Neural crest cell (in vitro differentiated cells): ENCODE data around the gene CCDC7. TPM values are rescaled to one million over a fixed set of nuclear protein-coding genes. Genes with fewer than 3 reads are reported as not detected.

Source experiments
- DNase-seq: peaks from one replicate; pipeline ENCODE4 v3.0.0; 2021; ENCODE audit warnings: low read depth, mixed read lengths, low spot score
- H3K27ac Mint-ChIP-seq: one replicate; pipeline ENCODE4 v1.8.0; 2021; ENCODE audit warnings: mild to moderate bottlenecking, mixed read lengths; ENCODE audit not compliant: unreplicated experiment
- H3K27me3 Mint-ChIP-seq: 2 replicates; pipeline ENCODE4 v1.8.0; 2021; ENCODE audit warnings: low read depth, mild to moderate bottlenecking, mixed read lengths
- H3K36me3 Mint-ChIP-seq: 2 replicates; pipeline ENCODE4 v1.8.0; 2021; ENCODE audit warnings: low read depth, mild to moderate bottlenecking, mixed read lengths
- H3K4me1 Mint-ChIP-seq: 2 replicates; pipeline ENCODE4 v1.8.0; 2021; ENCODE audit warnings: mixed read lengths
- H3K4me3 Mint-ChIP-seq: one replicate; pipeline ENCODE4 v1.8.0; 2021; ENCODE audit warnings: mild to moderate bottlenecking, mixed read lengths
- H3K9me3 Mint-ChIP-seq: 2 replicates; pipeline ENCODE4 v1.8.0; 2021; ENCODE audit warnings: mixed read lengths
- total RNA-seq: library from RNA; stranded (reverse); gene quantifications from 2 replicates; pipeline ENCODE4 v1.2.1, GENCODE V29; 2021
- TF ChIP-seq, protein P1 (sequence below): fragments of 200-600 bp; sonication (generic); conservative IDR thresholded peaks from 2 replicates; pipeline ENCODE4 v1.5.0; 2021; ENCODE audit warnings: antibody characterized with exemption, mild to moderate bottlenecking

The CCDC7 gene
- total RNA-seq, 1 donor from 2014 or later, result 5.2 TPM

DNA sequence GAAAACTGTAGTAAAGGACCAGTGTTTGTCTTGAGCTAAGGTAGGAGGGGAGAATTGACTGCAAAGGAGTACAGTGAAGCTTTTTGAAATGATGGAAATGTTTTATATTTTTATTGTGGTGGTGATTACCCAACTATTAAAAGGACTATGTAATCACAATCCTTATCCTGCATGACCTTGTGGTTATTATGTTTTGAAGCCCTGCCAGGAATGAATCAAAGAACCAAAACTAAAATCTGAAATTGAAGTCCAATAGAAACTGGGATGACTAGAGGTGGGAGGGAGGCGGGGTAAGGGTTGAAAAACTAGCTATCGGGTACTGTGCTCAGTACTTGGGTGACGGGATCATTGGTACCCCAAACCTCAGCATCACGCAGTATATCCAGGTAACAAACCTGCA, 8.2 kb downstream of the CCDC7 start:
- Mint-ChIP-seq H3K4me1 (no peaks in the 10 kb centered on the region), H3K27me3 (no peaks in the 10 kb centered on the region), H3K9me3 (no peaks in the 10 kb centered on the region), H3K36me3 (no peaks in the 10 kb centered on the region), H3K27ac (no peak overlapping the region), H3K4me3 (no peak overlapping the region)
- no peak for DNase-seq
- TF ChIP-seq, protein P1, sequence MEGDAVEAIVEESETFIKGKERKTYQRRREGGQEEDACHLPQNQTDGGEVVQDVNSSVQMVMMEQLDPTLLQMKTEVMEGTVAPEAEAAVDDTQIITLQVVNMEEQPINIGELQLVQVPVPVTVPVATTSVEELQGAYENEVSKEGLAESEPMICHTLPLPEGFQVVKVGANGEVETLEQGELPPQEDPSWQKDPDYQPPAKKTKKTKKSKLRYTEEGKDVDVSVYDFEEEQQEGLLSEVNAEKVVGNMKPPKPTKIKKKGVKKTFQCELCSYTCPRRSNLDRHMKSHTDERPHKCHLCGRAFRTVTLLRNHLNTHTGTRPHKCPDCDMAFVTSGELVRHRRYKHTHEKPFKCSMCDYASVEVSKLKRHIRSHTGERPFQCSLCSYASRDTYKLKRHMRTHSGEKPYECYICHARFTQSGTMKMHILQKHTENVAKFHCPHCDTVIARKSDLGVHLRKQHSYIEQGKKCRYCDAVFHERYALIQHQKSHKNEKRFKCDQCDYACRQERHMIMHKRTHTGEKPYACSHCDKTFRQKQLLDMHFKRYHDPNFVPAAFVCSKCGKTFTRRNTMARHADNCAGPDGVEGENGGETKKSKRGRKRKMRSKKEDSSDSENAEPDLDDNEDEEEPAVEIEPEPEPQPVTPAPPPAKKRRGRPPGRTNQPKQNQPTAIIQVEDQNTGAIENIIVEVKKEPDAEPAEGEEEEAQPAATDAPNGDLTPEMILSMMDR, result no peak

GRCh38 chr10:32459051-32459698, 13.2 kb downstream of the CCDC7 start:
- TF ChIP-seq, protein P1, result no peak
- DNase-seq, result no peak
- H3K27ac Mint-ChIP-seq, result no peak overlapping the region
- H3K4me1 Mint-ChIP-seq, result no peaks in the 10 kb centered on the region
- no peaks in the 10 kb centered on the region for H3K9me3 Mint-ChIP-seq
- no peaks in the 10 kb centered on the region for H3K36me3 Mint-ChIP-seq
- no peaks in the 10 kb centered on the region for H3K27me3 Mint-ChIP-seq
- H3K4me3 Mint-ChIP-seq, result no peak overlapping the region

DNA sequence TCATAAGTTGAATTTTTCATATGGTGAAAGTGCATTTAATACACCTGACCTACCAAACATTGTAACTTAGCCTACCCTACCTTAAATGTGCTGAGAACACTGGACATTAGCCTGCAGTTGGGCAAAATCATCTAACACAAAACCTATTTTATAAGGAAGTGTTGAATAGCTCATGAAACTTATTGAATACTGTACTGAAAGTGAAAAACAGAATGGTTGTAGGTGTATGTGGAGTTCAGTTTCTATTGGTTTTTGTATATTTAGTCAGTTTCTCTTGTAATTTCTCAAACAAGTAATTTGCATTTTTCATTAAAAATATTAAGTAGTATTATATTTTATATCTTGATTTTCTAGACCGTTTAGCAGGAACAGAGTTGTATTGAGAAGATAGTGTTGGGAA, 15.3 kb downstream of the CCDC7 start:
- Mint-ChIP-seq H3K9me3 (no peaks in the 10 kb centered on the region), H3K27me3 (no peaks in the 10 kb centered on the region)
- TF ChIP-seq, protein P1, result no peak

GRCh38 chr10:32471232-32471631, 25.3 kb downstream of the CCDC7 start:
- H3K4me3 Mint-ChIP-seq, result no peak overlapping the region
- no peak overlapping the region for H3K27ac Mint-ChIP-seq
- no peak for DNase-seq
- no peaks in the 10 kb centered on the region for H3K9me3 Mint-ChIP-seq
- no peaks in the 10 kb centered on the region for H3K27me3 Mint-ChIP-seq
- TF ChIP-seq, protein P1, result no peak
- no peaks in the 10 kb centered on the region for H3K4me1 Mint-ChIP-seq
- H3K36me3 Mint-ChIP-seq, result peaks cover 10% of the 10 kb centered on the region

More for the DNA sequence above, 15.3 kb downstream of the CCDC7 start:
- H3K4me1 Mint-ChIP-seq, result no peaks in the 10 kb centered on the region
- H3K27ac Mint-ChIP-seq, result no peak overlapping the region
- no peaks in the 10 kb centered on the region for H3K36me3 Mint-ChIP-seq
- no peak overlapping the region for H3K4me3 Mint-ChIP-seq
- DNase-seq, result no peak

GRCh38 chr10:32477499-32477898, 31.6 kb downstream of the CCDC7 start:
- TF ChIP-seq, protein P1, result no peak
- Mint-ChIP-seq H3K9me3 (peaks cover 11% of the 10 kb centered on the region), H3K4me3 (no peak overlapping the region), H3K4me1 (no peaks in the 10 kb centered on the region), H3K36me3 (peaks cover 29% of the 10 kb centered on the region), H3K27ac (no peak overlapping the region), H3K27me3 (no peaks in the 10 kb centered on the region)
- DNase-seq, result no peak
